ENCODE data around the gene PAFAH1B1. TPM values are rescaled to one million over a fixed set of nuclear protein-coding genes. Genes with fewer than 3 reads are reported as not detected.

PAFAH1B1 gene
- total RNA-seq, 1 experiment from 2014 or later: 114 TPM

DNA sequence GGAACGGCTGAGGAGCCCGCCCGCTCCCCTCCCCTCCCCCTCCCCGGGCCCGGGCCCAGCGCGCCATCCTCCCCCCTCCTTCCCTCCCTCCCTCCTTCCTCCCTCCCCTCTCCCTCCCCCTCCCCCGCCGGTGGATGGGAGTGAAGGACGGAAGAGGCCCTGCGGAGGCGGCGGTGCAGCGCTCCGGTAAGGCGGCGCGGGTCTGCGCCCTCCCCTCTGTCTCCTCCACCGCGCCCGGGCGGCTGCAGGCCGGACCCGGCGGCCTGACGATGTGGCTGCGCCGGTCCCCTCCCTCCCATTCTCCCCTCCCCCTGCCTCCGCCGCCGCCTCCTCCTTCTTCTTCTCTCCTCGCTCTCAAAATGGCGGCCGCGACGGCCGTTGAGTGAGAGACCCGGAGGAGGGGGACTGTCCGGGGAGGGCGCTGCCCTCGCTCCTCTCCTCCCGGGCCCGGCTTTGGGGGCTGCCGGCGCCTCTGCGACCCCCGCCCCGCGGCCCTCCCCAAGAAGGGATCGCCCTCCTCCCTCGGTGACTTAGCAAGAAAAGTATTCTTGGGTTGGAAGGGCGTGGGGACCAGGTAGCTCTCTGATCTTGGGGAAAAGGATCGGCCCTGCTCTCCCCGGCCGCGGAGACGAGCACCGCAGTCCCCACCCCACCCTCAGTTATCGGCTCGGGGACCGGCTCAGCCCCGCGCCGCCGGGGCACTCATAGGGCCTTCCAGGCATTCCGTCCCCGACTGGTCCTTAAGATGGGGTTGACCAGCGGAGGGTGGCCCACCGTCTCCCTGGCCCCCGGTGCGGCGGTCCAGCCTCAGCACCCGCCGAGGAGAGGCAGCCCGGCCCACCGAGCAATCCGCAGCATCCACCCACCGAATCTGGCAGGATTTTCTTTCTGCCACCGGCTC is 617 bp downstream of the PAFAH1B1 start:
- Mint-ChIP-seq H3K4me1 (peaks cover 34% of the 10 kb centered on the region), H3K27me3 (ENCODE audit: low read depth) (no peaks in the 10 kb centered on the region), H3K27ac (peak overlapping the region; percentile 98; the same call in 1 of the 2 replicates), H3K9me3 (no peaks in the 10 kb centered on the region), H3K36me3 (no peaks in the 10 kb centered on the region), H3K4me3 (peak overlapping the region; percentile 91)
- ChIA-PET POLR2A (interaction anchor here (0.5 to 1.7 kb wide), 3 partner anchors 11 to 1007 kb away, joined by 4 to 8 read pairs (median 4); partner anchors contain the start of gene METTL16), CTCF (interaction anchor here (0.7 to 2.6 kb wide), 7 partner anchors 13 to 255 kb away, joined by 3 to 11 read pairs (median 3); no protein-coding TSS in a partner anchor)
- TF ChIP-seq CBFB (CRISPR knock-in tag; IDR thresholded peaks at IDR 0.05; ENCODE audit: low read depth): no peak; the same call in 1 of the 2 replicates
- peak; percentile 46; the same call in 1 of the 2 replicates for TF ChIP-seq FOXP1 (CRISPR knock-in tag; IDR thresholded peaks at IDR 0.05; ENCODE audit: borderline replicate concordance)
- TF ChIP-seq ETV6 (CRISPR knock-in tag; IDR thresholded peaks at IDR 0.05): 0 out of 2 replicates have a peak, but pooled peaks have one; percentile 2
- no peak for TF ChIP-seq FOXK1 (CRISPR knock-in tag; IDR thresholded peaks at IDR 0.05)
- TF ChIP-seq NFATC4 (CRISPR knock-in tag; IDR thresholded peaks at IDR 0.05): no peak
- ATAC-seq: peak; percentile 52
- peak; percentile 81 for DNase-seq (ENCODE audit: low spot score)

DNA sequence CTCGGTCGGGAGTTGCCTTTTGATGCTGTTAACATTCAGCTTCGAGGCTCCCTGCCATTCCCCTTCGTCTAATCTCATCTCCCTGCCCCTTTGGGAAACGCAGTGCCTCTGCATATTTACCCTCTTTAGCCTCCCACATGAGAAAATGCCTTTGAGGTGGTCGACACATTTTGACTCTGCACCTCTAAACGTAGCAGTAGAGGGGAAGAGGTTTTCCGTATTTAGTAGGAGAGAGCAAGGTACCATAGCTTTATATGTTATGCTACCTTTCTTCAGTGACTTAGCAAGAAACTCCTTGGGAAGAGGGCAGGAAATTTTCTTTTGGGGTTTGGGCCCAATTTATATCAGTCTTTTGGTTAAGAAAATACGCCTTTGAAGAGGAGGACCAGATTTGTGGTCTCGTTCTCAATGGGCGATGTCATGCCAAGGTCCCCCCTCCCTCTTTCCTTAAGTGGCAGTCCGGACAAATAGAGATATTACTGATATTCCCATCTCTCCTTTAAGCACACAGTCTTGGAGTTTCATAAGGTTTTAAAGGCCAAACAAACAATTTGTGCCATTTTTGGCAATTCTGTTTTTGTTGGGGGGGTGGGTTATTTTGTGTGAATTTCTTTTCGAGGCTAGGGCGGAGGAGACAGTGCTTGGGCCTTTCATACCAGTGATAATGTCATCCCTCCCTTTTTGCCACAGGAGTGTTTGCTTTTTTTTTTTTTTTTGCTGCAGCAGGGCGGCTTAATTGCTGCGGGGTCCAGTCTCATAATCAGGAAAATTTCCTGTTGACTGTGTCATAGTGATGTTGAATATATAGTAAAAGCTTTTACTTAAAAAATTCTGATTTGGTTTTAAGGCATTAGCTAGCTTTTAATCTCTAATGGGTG is 1.5 kb downstream of the PAFAH1B1 start:
- ATAC-seq: no peak
- ChIA-PET CTCF (interaction anchor here (0.7 to 2.6 kb wide), 4 partner anchors 16 to 71 kb away, joined by 3 to 11 read pairs (median 4); no protein-coding TSS in a partner anchor), POLR2A (no interaction called here)
- Mint-ChIP-seq H3K4me3 (peak overlapping the region; percentile 91), H3K4me1 (peaks cover 40% of the 10 kb centered on the region), H3K36me3 (peaks cover 3% of the 10 kb centered on the region), H3K9me3 (no peaks in the 10 kb centered on the region), H3K27me3 (ENCODE audit: low read depth) (no peaks in the 10 kb centered on the region), H3K27ac (peak overlapping the region; percentile 98)
- TF ChIP-seq, protein P1, sequence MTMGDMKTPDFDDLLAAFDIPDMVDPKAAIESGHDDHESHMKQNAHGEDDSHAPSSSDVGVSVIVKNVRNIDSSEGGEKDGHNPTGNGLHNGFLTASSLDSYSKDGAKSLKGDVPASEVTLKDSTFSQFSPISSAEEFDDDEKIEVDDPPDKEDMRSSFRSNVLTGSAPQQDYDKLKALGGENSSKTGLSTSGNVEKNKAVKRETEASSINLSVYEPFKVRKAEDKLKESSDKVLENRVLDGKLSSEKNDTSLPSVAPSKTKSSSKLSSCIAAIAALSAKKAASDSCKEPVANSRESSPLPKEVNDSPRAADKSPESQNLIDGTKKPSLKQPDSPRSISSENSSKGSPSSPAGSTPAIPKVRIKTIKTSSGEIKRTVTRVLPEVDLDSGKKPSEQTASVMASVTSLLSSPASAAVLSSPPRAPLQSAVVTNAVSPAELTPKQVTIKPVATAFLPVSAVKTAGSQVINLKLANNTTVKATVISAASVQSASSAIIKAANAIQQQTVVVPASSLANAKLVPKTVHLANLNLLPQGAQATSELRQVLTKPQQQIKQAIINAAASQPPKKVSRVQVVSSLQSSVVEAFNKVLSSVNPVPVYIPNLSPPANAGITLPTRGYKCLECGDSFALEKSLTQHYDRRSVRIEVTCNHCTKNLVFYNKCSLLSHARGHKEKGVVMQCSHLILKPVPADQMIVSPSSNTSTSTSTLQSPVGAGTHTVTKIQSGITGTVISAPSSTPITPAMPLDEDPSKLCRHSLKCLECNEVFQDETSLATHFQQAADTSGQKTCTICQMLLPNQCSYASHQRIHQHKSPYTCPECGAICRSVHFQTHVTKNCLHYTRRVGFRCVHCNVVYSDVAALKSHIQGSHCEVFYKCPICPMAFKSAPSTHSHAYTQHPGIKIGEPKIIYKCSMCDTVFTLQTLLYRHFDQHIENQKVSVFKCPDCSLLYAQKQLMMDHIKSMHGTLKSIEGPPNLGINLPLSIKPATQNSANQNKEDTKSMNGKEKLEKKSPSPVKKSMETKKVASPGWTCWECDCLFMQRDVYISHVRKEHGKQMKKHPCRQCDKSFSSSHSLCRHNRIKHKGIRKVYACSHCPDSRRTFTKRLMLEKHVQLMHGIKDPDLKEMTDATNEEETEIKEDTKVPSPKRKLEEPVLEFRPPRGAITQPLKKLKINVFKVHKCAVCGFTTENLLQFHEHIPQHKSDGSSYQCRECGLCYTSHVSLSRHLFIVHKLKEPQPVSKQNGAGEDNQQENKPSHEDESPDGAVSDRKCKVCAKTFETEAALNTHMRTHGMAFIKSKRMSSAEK (CRISPR knock-in tag; IDR thresholded peaks at IDR 0.05; ENCODE audit: borderline replicate concordance): no peak
- TF ChIP-seq ZNF317 (CRISPR knock-in tag; IDR thresholded peaks at IDR 0.05; ENCODE audit: borderline replicate concordance, low read depth) (no peak), TEAD1 (CRISPR knock-in tag; IDR thresholded peaks at IDR 0.05) (no peak), SP1 (CRISPR knock-in tag; conservative IDR thresholded peaks at IDR 0.05) (no peak), ZNF232 (CRISPR knock-in tag; IDR thresholded peaks at IDR 0.05) (no peak), JAZF1 (CRISPR knock-in tag; IDR thresholded peaks at IDR 0.05) (no peak), NR3C1 (CRISPR knock-in tag; conservative IDR thresholded peaks at IDR 0.05; ENCODE audit: low read depth) (no peak), FOXJ3 (CRISPR knock-in tag; IDR thresholded peaks at IDR 0.05; ENCODE audit: borderline replicate concordance) (no peak), SMAD4 (CRISPR knock-in tag; IDR thresholded peaks at IDR 0.05) (no peak), EMX1 (CRISPR knock-in tag; IDR thresholded peaks at IDR 0.05) (no peak), NFYB (CRISPR knock-in tag; conservative IDR thresholded peaks at IDR 0.05; ENCODE audit: low read depth) (no peak)
- TF ChIP-seq, protein P2, sequence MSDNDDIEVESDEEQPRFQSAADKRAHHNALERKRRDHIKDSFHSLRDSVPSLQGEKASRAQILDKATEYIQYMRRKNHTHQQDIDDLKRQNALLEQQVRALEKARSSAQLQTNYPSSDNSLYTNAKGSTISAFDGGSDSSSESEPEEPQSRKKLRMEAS (CRISPR knock-in tag; IDR thresholded peaks at IDR 0.05): no peak
- TF ChIP-seq, protein P3, sequence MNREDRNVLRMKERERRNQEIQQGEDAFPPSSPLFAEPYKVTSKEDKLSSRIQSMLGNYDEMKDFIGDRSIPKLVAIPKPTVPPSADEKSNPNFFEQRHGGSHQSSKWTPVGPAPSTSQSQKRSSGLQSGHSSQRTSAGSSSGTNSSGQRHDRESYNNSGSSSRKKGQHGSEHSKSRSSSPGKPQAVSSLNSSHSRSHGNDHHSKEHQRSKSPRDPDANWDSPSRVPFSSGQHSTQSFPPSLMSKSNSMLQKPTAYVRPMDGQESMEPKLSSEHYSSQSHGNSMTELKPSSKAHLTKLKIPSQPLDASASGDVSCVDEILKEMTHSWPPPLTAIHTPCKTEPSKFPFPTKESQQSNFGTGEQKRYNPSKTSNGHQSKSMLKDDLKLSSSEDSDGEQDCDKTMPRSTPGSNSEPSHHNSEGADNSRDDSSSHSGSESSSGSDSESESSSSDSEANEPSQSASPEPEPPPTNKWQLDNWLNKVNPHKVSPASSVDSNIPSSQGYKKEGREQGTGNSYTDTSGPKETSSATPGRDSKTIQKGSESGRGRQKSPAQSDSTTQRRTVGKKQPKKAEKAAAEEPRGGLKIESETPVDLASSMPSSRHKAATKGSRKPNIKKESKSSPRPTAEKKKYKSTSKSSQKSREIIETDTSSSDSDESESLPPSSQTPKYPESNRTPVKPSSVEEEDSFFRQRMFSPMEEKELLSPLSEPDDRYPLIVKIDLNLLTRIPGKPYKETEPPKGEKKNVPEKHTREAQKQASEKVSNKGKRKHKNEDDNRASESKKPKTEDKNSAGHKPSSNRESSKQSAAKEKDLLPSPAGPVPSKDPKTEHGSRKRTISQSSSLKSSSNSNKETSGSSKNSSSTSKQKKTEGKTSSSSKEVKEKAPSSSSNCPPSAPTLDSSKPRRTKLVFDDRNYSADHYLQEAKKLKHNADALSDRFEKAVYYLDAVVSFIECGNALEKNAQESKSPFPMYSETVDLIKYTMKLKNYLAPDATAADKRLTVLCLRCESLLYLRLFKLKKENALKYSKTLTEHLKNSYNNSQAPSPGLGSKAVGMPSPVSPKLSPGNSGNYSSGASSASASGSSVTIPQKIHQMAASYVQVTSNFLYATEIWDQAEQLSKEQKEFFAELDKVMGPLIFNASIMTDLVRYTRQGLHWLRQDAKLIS (CRISPR knock-in tag; IDR thresholded peaks at IDR 0.05; ENCODE audit: borderline replicate concordance): no peak
- TF ChIP-seq, protein P4, sequence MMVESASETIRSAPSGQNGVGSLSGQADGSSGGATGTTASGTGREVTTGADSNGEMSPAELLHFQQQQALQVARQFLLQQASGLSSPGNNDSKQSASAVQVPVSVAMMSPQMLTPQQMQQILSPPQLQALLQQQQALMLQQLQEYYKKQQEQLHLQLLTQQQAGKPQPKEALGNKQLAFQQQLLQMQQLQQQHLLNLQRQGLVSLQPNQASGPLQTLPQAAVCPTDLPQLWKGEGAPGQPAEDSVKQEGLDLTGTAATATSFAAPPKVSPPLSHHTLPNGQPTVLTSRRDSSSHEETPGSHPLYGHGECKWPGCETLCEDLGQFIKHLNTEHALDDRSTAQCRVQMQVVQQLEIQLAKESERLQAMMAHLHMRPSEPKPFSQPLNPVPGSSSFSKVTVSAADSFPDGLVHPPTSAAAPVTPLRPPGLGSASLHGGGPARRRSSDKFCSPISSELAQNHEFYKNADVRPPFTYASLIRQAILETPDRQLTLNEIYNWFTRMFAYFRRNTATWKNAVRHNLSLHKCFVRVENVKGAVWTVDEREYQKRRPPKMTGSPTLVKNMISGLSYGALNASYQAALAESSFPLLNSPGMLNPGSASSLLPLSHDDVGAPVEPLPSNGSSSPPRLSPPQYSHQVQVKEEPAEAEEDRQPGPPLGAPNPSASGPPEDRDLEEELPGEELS (CRISPR knock-in tag; IDR thresholded peaks at IDR 0.05): no peak
- TF ChIP-seq, protein P5, sequence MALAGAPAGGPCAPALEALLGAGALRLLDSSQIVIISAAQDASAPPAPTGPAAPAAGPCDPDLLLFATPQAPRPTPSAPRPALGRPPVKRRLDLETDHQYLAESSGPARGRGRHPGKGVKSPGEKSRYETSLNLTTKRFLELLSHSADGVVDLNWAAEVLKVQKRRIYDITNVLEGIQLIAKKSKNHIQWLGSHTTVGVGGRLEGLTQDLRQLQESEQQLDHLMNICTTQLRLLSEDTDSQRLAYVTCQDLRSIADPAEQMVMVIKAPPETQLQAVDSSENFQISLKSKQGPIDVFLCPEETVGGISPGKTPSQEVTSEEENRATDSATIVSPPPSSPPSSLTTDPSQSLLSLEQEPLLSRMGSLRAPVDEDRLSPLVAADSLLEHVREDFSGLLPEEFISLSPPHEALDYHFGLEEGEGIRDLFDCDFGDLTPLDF (CRISPR knock-in tag; IDR thresholded peaks at IDR 0.05): no peak
- DNase-seq (ENCODE audit: low spot score): no peak

All from WTC11 (cell line).